SK-N-SH treated with all-trans-retinoic acid at 6 μM for 48 hours (cell line): ENCODE measurements around the gene GHRH.

Experiments
- ATAC-seq: fragments of 200-7000 bp; cut with Tn5 transposase; 3 replicates; pipeline ENCODE4 v1.9.1; 2020; ENCODE audit warnings: mild to moderate bottlenecking, moderate library complexity
- BACH2 ChIP-seq: fragments of 250-450 bp; sonication (Bioruptor Pico); IDR thresholded peaks from 2 replicates; pipeline ENCODE4 v1.9.0; 2021; ENCODE audit warnings: mild to moderate bottlenecking, borderline replicate concordance
- CSRNP3 ChIP-seq: fragments of 250-450 bp; sonication (Bioruptor Pico); IDR thresholded peaks from 2 replicates; pipeline ENCODE4 v1.5.1; 2021; ENCODE audit warnings: mild to moderate bottlenecking, moderate library complexity
- GLIS3 ChIP-seq: fragments of 250-450 bp; sonication (Bioruptor Pico); IDR thresholded peaks from 2 replicates; pipeline ENCODE4 v1.5.0; 2020; ENCODE audit warnings: mild to moderate bottlenecking, moderate library complexity
- ISL1 ChIP-seq: fragments of 250-450 bp; sonication (Bioruptor Pico); IDR thresholded peaks from 2 replicates; pipeline ENCODE4 v2.1.2; 2022; ENCODE audit warnings: mild to moderate bottlenecking, moderate library complexity
- OSR1 ChIP-seq: fragments of 250-450 bp; sonication (Bioruptor Pico); IDR thresholded peaks from 2 replicates; pipeline ENCODE4 v1.8.0; 2022; ENCODE audit warnings: moderate library complexity, mild to moderate bottlenecking, inconsistent platforms
- PATZ1 ChIP-seq: fragments of 250-450 bp; sonication (Bioruptor Pico); IDR thresholded peaks from 2 replicates; pipeline ENCODE4 v1.8.0; 2020; ENCODE audit warnings: mild to moderate bottlenecking, moderate library complexity, borderline replicate concordance
- POU6F1 ChIP-seq: fragments of 250-450 bp; sonication (Bioruptor Pico); IDR thresholded peaks from 2 replicates; pipeline ENCODE4 v1.8.0; 2021; ENCODE audit warnings: low read depth, mild to moderate bottlenecking, moderate library complexity, borderline replicate concordance
- PPARA ChIP-seq: fragments of 250-450 bp; sonication (Bioruptor Pico); IDR thresholded peaks from 2 replicates; pipeline ENCODE4 v1.5.0; 2020; ENCODE audit warnings: mild to moderate bottlenecking, borderline replicate concordance
- RARB ChIP-seq: fragments of 250-450 bp; sonication (Bioruptor Pico); IDR thresholded peaks from 2 replicates; pipeline ENCODE4 v1.8.0; 2021; ENCODE audit warnings: mild to moderate bottlenecking, moderate library complexity
- TCF4 ChIP-seq: fragments of 250-450 bp; sonication (Bioruptor Pico); IDR thresholded peaks from 2 replicates; pipeline ENCODE4 v1.8.0; 2021; ENCODE audit warnings: mild to moderate bottlenecking, moderate library complexity, borderline replicate concordance
- ZFP3 ChIP-seq: fragments of 250-450 bp; sonication (Bioruptor Pico); IDR thresholded peaks from 2 replicates; pipeline ENCODE4 v1.5.0; 2020; ENCODE audit warnings: mild to moderate bottlenecking, moderate library complexity
- ZFP30 ChIP-seq: fragments of 450-650 bp; formaldehyde crosslinking; IDR thresholded peaks from 2 replicates; pipeline ENCODE4 v1.5.0; 2022; ENCODE audit warnings: mild to moderate bottlenecking, moderate library complexity
- ZNF565 ChIP-seq: fragments of 450-650 bp; formaldehyde crosslinking; conservative IDR thresholded peaks from 2 replicates; pipeline ENCODE4 v1.5.0; 2020; ENCODE audit warnings: low read depth, mild to moderate bottlenecking, moderate library complexity
- ZNF70 ChIP-seq: fragments of 450-650 bp; formaldehyde crosslinking; IDR thresholded peaks from 2 replicates; pipeline ENCODE4 v1.5.0; 2020; ENCODE audit warnings: mild to moderate bottlenecking, moderate library complexity
- TF ChIP-seq, protein P1 (sequence below): fragments of 250-450 bp; sonication (Bioruptor Pico); IDR thresholded peaks from 2 replicates; pipeline ENCODE4 v1.5.1; 2020; ENCODE audit warnings: low read depth, mild to moderate bottlenecking, moderate library complexity
- TF ChIP-seq, protein P2 (sequence below): fragments of 250-450 bp; sonication (Bioruptor Pico); IDR thresholded peaks from 2 replicates; pipeline ENCODE4 v1.5.0; 2020; ENCODE audit warnings: mild to moderate bottlenecking, moderate library complexity

Gene GHRH

GRCh38 chr20:37257530-37257929 is 4.1 kb downstream of the GHRH start (continued):
- no peak for TF ChIP-seq CSRNP3 (CRISPR knock-in tag)

DNA sequence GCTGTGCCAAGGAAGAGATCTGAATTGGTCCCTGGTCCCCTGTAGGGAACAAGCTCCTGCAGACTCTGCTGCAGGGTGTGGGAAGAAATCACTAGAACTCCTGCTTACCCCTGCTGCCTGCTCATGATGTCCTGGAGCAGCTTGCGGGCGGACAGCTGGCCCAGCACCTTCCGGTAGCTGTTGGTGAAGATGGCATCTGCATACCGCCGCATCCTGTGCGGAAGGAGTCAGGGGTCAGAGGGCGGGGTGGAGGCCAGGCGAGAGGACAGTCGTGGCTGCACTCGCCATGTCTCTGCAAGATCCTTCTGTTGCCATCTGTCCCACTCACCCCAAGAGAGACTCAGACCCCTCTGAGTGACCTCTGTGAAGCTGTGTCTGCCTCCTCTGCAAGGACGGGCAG is 5.3 kb downstream of the GHRH start:
- no peak for TF ChIP-seq PATZ1 (CRISPR knock-in tag)
- no peak for TF ChIP-seq GLIS3 (CRISPR knock-in tag)
- TF ChIP-seq CSRNP3 (CRISPR knock-in tag), result no peak
- no peak for TF ChIP-seq OSR1 (CRISPR knock-in tag)
- TF ChIP-seq TCF4 (CRISPR knock-in tag), result no peak
- TF ChIP-seq PPARA (CRISPR knock-in tag), result no peak
- TF ChIP-seq ZNF70, result no peak
- TF ChIP-seq ZFP30 (CRISPR knock-in tag), result no peak
- no peak for TF ChIP-seq ZFP3 (CRISPR knock-in tag)
- no peak for ATAC-seq

DNA sequence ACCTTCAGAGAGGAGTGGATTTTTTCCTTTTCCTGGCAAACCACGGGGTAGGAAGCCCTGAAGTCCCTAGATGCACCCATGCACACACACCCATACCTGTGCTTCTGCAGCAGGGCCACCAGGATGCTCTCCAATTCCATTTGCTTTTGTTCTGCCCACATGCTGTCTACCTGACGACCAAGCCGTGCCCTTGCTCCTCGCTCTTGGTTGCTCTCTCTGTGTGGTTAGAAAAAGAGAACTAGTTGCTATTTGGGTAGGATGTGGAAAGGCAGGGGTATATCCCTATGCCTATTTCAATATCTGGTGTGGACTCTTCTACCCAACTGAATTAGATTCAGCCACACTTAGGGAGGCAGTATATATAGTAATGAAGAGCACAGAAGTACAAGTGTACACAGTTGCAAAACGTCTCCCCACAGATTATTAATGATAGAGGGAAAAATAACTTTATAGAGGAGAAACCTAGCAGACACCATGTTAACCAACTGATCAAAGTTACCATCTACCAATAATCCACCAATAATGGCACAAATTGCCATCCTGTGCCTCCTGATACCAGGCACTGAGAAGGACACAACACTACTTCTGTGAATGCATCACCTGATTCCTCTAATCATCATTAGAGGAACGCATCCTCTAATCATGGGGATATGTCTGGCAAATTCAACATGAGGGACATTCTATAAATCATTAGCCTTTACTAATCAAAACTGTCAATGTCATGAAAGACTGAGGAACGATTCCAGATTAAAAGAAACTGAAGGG is 7.3 kb downstream of the GHRH start:
- TF ChIP-seq ZNF70 (no peak), PATZ1 (CRISPR knock-in tag) (no peak), OSR1 (CRISPR knock-in tag) (no peak)
- TF ChIP-seq, protein P1, sequence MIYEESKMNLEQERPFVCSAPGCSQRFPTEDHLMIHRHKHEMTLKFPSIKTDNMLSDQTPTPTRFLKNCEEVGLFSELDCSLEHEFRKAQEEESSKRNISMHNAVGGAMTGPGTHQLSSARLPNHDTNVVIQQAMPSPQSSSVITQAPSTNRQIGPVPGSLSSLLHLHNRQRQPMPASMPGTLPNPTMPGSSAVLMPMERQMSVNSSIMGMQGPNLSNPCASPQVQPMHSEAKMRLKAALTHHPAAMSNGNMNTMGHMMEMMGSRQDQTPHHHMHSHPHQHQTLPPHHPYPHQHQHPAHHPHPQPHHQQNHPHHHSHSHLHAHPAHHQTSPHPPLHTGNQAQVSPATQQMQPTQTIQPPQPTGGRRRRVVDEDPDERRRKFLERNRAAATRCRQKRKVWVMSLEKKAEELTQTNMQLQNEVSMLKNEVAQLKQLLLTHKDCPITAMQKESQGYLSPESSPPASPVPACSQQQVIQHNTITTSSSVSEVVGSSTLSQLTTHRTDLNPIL, result no peak
- TF ChIP-seq, protein P2, sequence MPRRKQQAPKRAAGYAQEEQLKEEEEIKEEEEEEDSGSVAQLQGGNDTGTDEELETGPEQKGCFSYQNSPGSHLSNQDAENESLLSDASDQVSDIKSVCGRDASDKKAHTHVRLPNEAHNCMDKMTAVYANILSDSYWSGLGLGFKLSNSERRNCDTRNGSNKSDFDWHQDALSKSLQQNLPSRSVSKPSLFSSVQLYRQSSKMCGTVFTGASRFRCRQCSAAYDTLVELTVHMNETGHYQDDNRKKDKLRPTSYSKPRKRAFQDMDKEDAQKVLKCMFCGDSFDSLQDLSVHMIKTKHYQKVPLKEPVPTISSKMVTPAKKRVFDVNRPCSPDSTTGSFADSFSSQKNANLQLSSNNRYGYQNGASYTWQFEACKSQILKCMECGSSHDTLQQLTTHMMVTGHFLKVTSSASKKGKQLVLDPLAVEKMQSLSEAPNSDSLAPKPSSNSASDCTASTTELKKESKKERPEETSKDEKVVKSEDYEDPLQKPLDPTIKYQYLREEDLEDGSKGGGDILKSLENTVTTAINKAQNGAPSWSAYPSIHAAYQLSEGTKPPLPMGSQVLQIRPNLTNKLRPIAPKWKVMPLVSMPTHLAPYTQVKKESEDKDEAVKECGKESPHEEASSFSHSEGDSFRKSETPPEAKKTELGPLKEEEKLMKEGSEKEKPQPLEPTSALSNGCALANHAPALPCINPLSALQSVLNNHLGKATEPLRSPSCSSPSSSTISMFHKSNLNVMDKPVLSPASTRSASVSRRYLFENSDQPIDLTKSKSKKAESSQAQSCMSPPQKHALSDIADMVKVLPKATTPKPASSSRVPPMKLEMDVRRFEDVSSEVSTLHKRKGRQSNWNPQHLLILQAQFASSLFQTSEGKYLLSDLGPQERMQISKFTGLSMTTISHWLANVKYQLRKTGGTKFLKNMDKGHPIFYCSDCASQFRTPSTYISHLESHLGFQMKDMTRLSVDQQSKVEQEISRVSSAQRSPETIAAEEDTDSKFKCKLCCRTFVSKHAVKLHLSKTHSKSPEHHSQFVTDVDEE, result no peak
- no peak for ATAC-seq

GRCh38 chr20:37253087-37253486 is 8.5 kb downstream of the GHRH start:
- no peak for ATAC-seq
- no peak for TF ChIP-seq GLIS3 (CRISPR knock-in tag)
- TF ChIP-seq OSR1 (CRISPR knock-in tag), result no peak
- no peak for TF ChIP-seq ZNF70

DNA sequence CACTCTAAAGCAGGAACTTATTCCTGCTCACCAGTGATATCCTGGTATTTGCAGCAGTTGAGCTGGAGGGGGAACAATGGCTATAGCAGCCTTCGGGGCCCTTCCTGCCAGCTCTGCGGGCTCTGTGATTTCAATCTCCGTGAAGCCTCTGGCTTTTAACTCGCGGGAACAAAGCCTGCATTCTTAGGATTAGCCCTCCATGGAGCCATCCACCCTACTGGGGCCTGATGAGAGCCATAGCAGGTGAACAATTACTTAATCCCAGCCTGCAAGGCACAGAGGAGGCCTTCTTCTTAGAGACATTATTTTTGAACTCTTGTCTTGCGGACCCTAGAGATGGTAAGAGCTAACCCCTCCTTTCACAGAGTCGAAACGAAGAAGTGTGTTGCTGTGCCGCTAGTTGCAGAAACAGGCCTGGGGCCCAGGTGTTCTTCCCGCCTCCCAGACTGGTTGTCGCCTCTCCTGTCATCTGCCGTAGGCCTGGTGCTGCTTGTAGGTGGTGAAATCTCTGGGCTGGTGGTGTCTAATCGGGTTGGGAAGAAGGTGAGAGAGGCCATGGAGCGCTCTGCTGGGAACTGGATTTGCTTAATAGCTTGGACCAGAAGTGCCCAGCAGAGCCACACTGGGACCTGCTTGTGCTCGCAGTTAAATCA is 9.7 kb downstream of the GHRH start:
- TF ChIP-seq ZNF70 (no peak), BACH2 (CRISPR knock-in tag) (no peak), ZNF565 (no peak), GLIS3 (CRISPR knock-in tag) (no peak), RARB (no peak), POU6F1 (no peak), ISL1 (CRISPR knock-in tag) (no peak), PATZ1 (CRISPR knock-in tag) (no peak)

More for the DNA sequence above, 9.7 kb downstream of the GHRH start:
- no peak for ATAC-seq
